ENCODE data around the gene VWA5B2. TPM values are rescaled to one million over a fixed set of nuclear protein-coding genes. Genes with fewer than 3 reads are reported as not detected.

VWA5B2 gene
- total and polyA plus RNA-seq, 9 of the 15 experiments (the other 6 are each of a cell fraction or from before 2014, with no cell fraction given): 0.04 TPM; not detected in 8

DNA sequence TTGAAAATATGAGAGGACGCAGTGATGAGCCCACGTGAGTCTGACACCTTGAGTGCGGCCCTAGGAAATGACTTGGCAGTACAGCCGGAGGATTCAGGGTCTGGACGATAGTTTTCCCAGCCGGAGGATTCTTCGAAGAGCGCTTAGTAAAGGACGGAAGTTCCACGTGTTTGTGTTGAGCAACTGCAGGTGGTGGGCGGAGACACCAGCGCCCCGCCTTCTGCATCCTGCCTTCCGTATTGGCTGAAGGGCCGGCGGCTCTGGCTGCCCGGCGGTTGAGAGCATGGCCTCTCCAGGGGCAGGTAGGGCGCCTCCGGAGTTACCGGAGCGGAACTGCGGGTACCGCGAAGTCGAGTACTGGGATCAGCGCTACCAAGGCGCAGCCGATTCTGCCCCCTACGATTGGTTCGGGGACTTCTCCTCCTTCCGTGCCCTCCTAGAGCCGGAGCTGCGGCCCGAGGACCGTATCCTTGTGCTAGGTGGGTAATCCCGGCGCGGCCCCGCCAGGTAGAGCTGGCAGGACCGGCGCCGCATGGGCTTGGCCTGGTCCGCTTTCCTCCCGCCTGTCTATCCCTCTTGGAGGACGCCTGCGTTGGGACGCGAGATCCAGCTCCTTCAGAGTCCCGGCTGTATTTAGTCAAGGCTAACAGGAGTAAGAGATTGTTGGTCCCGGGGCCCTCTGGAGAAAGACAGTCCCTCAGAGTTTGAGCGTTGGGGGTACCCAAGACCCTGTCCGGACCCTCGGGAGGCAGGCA lies 20.2 kb downstream of the VWA5B2 start, which contains the start of gene EEF1AKMT4 (continued):
- peak; percentile 36; the same call in 1 of the 2 replicates for TF ChIP-seq MBD2 (IDR thresholded peaks at IDR 0.05; ENCODE audit: borderline replicate concordance, low read depth)
- no peak for TF ChIP-seq BCL6 (CRISPR knock-in tag; IDR thresholded peaks at IDR 0.05)
- TF ChIP-seq, protein P1, sequence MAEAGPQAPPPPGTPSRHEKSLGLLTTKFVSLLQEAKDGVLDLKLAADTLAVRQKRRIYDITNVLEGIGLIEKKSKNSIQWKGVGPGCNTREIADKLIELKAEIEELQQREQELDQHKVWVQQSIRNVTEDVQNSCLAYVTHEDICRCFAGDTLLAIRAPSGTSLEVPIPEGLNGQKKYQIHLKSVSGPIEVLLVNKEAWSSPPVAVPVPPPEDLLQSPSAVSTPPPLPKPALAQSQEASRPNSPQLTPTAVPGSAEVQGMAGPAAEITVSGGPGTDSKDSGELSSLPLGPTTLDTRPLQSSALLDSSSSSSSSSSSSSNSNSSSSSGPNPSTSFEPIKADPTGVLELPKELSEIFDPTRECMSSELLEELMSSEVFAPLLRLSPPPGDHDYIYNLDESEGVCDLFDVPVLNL (CRISPR knock-in tag; IDR thresholded peaks at IDR 0.05; ENCODE audit: low read depth): no peak
- TF ChIP-seq SRF (CRISPR knock-in tag; IDR thresholded peaks at IDR 0.05): no peak
- TF ChIP-seq, protein P2, sequence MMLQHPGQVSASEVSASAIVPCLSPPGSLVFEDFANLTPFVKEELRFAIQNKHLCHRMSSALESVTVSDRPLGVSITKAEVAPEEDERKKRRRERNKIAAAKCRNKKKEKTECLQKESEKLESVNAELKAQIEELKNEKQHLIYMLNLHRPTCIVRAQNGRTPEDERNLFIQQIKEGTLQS (IDR thresholded peaks at IDR 0.05): peak; percentile 64
- TF ChIP-seq, protein P2 (CRISPR knock-in tag; conservative IDR thresholded peaks at IDR 0.05): no peak
- no peak; a peak in 1 of 4 replicates for TF ChIP-seq KDM4B (IDR thresholded peaks at IDR 0.05; ENCODE audit: borderline replicate concordance in 2 of 2, low read depth in 1 of 2)
- TF ChIP-seq ZNF644 (tag; IDR thresholded peaks at IDR 0.05; ENCODE audit: low read depth): no peak
- no peak for TF ChIP-seq ZKSCAN8 (CRISPR knock-in tag; IDR thresholded peaks at IDR 0.05)
- TF ChIP-seq, protein P3, sequence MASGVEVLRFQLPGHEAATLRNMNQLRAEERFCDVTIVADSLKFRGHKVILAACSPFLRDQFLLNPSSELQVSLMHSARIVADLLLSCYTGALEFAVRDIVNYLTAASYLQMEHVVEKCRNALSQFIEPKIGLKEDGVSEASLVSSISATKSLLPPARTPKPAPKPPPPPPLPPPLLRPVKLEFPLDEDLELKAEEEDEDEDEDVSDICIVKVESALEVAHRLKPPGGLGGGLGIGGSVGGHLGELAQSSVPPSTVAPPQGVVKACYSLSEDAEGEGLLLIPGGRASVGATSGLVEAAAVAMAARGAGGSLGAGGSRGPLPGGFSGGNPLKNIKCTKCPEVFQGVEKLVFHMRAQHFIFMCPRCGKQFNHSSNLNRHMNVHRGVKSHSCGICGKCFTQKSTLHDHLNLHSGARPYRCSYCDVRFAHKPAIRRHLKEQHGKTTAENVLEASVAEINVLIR (CRISPR knock-in tag; IDR thresholded peaks at IDR 0.05): no peak
- TF ChIP-seq MCM7 (IDR thresholded peaks at IDR 0.05): no peak
- TF ChIP-seq PHF21A (IDR thresholded peaks at IDR 0.05; ENCODE audit: borderline replicate concordance, low read depth): no peak
- peak; percentile 63 for TF ChIP-seq ATF7 (IDR thresholded peaks at IDR 0.05)
- TF ChIP-seq POLR2H (tag; IDR thresholded peaks at IDR 0.05; ENCODE audit: low read depth): no peak
- no peak for TF ChIP-seq MTA1 (IDR thresholded peaks at IDR 0.05; ENCODE audit: borderline replicate concordance)
- TF ChIP-seq SLC30A9 (CRISPR knock-in tag; IDR thresholded peaks at IDR 0.05): no peak
- no peak for TF ChIP-seq ZNF212 (CRISPR knock-in tag; IDR thresholded peaks at IDR 0.05)
- TF ChIP-seq ETV6 (IDR thresholded peaks at IDR 0.05; ENCODE audit: borderline replicate concordance in 1 of 2, low read depth in 2 of 2, low read length in 1 of 2): no peak
- TF ChIP-seq ETV6 (CRISPR knock-in tag; IDR thresholded peaks at IDR 0.05; ENCODE audit: borderline replicate concordance): no peak
- peak; percentile 58; the same call in 1 of the 2 replicates for TF ChIP-seq GTF2A2 (tag; IDR thresholded peaks at IDR 0.05)
- no peak for TF ChIP-seq ZNF695 (CRISPR knock-in tag; IDR thresholded peaks at IDR 0.05)
- no peak for TF ChIP-seq FOXA1 (IDR thresholded peaks at IDR 0.05; ENCODE audit: borderline replicate concordance)
- no peak for TF ChIP-seq KLF10 (CRISPR knock-in tag; IDR thresholded peaks at IDR 0.05)
- no peak for TF ChIP-seq ZNF589 (CRISPR knock-in tag; IDR thresholded peaks at IDR 0.05; ENCODE audit: low read depth)
- no peak for TF ChIP-seq RFX1 (IDR thresholded peaks at IDR 0.05)
- TF ChIP-seq, protein P4, sequence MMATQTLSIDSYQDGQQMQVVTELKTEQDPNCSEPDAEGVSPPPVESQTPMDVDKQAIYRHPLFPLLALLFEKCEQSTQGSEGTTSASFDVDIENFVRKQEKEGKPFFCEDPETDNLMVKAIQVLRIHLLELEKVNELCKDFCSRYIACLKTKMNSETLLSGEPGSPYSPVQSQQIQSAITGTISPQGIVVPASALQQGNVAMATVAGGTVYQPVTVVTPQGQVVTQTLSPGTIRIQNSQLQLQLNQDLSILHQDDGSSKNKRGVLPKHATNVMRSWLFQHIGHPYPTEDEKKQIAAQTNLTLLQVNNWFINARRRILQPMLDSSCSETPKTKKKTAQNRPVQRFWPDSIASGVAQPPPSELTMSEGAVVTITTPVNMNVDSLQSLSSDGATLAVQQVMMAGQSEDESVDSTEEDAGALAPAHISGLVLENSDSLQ (IDR thresholded peaks at IDR 0.05): no peak
- TF ChIP-seq ZNF121 (CRISPR knock-in tag; conservative IDR thresholded peaks at IDR 0.05): no peak

Measured in K562 (cell line).